GM18907 (cell line): ENCODE data around the gene LIX1.
"Not testable (repeated sequence)": the region's sequence is repeated elsewhere in the genome, so short reads cannot be mapped to it uniquely, and the experiment has no call there.

Source experiments
- ATAC-seq: cut with Tn5 transposase; IDR thresholded peaks from one replicate; pipeline ENCODE4 v1.9.1; 2021; ENCODE audit warnings: mild to moderate bottlenecking, moderate library complexity; ENCODE audit not compliant: unreplicated experiment

The LIX1 gene

DNA sequence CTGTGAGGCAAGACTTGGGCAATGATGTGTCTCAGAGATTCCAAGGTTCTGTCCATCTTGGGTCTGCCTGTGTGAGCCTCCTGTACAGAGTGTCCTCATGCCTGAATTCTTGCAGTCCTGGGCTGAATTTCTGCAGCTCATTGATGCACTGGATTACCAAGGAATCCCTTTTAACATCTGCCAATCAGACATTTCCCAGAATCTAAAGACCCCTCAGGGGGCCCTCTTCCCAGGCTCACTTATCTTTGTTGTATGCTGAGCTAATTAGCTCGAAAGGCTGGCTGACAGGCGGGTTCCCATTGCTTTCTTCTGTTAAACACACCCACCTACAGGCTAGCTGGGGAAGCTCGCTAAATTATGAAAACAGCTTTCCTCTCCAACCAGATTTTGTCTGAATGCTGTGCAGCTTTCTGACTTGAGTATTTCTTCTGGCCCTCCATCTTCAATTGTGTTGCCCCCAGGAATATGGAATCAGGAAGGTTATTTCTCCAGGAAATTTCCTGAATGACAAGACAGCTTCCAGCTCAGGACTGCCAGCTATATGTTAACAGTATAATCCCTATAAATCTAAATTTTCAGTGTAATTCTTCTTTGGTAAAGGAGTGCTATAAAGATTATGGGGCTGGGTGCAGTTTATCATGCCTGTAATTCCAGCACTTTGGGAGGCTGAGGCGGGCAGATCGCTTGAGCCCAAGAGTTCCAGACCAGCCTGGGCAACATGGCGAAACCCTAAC lies at the start of gene LIX1:
LIX1 (minus strand) TSS at position 91 of the 734 bp plus-strand sequence; CDS start at position 56, 35 bp downstream.
- peak; percentile 87 for ATAC-seq

DNA sequence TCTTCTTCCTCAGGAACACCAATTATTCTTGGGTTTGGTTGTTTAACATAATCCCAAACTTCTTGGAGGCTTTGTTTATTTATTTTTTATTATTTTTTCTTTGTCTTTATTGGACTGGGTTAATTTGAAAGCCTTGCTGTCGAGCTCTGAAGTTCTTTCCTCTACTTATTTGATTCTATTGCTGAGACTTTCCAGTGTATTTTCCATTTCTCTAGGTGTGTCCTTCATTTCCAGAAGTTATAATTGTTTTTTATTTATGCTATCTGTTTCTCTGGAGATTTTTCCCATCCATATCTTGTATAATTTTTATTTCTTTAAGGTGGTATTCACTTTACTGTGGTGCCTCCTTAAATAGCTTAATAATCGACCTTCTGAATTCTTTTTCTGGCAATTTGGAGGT lies 49.5 kb upstream of the LIX1 start:
- no peak for ATAC-seq

GRCh38 chr5:97189523-97189922 lies 47.1 kb upstream of the LIX1 start:
- ATAC-seq, result not testable (repeated sequence)

DNA sequence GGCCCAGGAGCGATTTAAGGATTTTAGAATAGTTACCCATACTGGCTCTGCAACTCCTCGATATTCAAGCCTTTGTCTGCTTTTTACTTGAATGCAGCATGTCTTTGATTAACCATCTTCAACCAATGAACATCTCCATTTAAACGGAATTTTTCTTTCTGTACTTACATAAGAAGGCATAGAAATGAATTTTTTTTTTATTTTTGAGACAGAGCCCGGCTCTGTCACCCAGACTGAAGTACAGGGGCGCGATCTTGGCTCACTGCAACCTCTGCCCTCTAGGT lies 41.5 kb upstream of the LIX1 start:
- ATAC-seq, result no peak

DNA sequence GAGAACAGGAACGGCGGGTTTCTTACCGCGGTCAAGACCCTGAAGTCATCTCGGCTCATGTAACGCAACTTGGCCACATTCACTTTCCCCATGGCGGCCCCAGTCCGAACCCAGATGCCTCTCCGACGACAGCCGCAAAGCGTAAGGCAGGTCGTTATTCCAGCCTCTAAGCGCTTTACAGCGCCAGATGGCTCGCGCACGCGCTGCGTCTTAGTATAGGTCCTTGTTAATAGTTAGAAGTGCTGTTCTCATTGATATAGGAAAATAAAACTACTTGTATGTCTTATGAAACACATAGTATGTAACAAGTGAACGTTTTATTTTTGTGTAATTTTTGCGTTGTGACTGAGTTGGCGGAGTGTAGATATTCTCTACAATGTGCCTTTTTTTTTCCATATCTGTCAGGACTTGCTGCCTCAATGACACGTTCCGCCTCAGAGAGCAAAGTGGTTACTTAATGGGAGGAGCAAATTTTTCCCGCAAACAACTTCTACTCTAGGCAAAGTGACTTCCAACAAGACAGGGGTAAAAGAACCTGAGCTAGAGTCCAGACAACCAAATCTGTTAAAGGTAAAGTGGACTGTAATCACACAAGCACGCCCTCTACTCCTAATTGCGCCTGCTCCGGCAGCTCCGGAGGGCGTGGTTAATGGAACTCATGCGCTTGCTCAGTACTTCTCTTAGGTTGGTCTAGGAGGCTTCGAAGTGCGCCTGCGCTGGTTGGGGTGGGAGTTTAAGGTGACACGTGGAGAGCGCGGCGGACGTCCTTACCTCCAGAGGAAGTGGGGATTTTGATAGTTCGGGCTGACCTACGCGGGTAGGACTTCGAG lies 40.9 kb upstream of the LIX1 start, which contains the start of gene RIOK2:
RIOK2 (minus strand) TSS at position 148 of the 830 bp plus-strand sequence; CDS start at position 92, 56 bp downstream.
- ATAC-seq, result peak; percentile 96

DNA sequence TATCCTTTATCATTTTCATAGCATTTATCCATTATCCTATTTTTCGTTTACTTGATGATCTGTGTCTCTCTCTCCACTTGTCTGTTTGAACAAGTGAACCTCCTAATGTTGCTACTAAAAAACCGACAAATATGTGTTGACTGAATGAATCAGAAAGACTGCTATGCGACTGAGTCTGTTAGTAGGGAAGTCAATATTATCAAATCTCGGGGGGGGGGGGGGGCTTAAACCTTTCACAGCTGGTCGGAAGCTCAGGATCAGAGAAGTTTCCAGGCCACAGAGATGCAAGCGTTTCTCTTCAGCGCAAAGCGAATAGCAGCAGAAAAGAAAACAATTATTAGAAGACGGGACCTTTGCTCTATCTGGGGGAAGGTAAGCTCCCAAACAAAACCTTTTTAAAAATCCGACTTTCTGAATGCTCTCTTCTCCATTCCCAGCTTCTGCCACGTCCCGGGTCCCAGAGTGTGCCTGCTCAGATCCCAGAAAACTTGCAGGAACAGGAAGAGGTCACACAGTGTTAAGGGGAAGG lies 40.2 kb upstream of the LIX1 start:
- no peak for ATAC-seq

DNA sequence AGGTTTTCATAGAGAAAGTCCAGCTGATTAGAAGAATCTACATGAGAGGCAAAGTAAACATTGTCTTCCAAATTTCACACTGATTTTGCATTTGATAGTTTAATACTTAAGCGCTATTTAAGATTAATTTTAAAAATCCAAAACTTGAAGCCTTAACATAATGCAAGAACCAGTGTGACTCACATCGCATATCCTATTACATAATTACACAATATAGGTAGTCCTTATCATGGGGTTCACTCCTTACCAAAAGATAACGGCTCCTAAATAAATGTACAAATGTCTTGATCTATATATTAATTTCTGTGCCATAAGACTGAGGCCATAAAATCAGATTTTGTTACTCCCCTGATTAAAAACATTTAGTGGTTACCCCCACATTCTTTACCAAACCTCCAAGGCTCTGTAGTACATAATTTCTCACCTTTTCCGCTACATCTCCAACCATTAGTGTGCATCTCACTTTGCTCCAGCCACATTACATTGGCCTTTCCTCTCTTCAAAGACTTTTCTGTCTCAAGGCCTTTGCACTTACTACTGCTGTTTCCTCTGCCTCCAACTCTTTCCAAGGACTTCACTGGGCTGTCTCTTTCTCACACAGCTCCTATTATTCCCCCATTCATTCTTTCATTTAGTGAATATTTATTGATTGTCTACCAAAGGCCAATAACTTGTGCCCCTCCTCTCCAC lies 39.6 kb upstream of the LIX1 start:
- ATAC-seq, result no peak

DNA sequence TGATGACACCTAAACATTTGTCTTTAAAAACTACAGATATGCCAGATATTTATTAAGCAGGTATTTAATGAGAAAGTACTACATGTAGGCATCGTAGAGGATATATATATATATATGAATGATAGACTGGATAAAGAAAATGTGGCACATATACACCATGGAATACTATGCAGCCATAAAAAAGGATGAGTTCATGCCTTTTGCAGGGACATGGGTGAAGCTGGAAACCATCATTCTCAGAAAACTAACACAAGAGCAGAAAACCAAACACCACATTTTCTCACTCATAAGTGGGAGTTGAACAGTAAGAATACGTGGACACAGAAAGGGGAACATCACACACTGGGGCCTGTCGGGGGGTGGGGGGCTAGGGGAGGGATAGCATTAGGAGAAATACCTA lies 37.0 kb upstream of the LIX1 start:
- ATAC-seq, result not testable (repeated sequence)

DNA sequence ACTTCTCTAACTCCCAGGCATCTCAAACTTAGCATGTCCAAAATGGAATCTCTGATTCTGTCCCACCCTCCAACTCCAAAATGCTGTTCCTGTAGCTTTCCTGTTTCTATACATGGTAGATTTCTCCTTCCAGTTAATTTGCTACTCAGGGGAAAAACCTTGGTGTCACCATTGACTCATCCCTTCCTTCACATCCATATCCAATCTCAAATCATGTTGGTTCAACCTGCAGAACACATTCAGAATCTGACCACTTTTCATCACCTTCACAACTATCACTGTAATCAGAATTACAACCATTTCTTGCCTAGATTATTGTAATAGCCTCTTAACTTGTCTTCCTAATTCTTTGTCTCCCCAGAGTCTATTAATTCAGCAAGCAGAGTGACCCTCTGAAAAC lies 29.8 kb upstream of the LIX1 start:
- no peak for ATAC-seq

DNA sequence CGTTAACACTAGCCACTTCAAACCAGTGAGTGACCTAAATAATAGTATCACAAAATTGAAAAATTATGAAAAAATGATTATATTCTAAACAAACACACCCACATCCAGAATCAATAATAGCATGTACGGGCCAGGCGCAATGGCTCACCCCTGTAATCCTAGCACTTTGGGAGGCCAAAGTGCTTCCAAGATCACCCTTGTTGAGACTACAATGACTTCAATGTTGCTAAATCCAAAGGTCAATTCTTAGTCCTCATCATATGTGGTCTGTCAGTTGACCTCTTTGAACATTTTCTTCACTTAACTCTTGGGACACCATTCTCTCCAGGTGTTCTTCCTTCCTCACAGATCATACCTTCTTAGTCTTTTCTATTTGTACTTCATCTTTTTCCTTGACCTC lies 29.3 kb upstream of the LIX1 start:
- ATAC-seq, result no peak

DNA sequence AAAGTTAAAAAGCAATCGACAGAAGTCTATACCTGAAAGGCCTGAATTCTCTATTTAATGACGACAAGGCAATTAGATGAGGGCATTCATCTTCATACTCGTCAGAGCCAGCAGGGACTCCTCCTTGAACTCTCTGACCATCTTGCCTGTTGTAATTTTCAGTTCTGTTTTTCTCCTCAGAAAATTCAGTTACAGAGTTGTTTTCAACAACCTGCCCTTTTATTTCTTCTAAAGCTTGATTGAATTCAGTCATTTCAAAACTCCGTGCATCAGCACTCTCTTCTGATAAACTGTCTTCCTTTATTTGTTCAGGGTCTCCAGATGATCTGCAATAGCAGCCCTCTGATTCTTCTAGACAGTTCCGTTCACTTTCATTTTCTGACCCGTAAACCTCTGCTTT lies 25.0 kb upstream of the LIX1 start:
- peak; percentile 63 for ATAC-seq

DNA sequence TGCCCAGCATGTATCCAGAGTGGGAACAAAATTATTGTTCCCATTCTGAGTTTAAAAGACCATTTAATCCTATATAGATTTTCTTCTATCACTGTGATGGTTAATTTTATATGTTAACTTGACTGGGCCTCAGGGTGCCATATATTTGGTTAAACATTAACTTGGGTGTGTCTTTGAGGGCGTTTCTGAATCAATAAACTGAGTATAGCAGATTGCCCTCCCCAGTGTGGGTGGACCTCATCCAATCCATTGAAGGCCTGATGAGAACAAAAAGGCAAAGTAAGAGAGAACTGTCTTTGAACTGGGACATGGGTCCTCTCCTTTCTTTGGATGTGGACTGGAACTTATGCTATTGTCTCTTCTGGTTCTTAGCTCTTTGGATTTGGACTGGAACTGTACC lies 23.3 kb upstream of the LIX1 start:
- no peak for ATAC-seq

GRCh38 chr5:97164846-97165245 lies 22.4 kb upstream of the LIX1 start:
- ATAC-seq, result no peak

GRCh38 chr5:97163790-97164285 lies 21.4 kb upstream of the LIX1 start:
- no peak for ATAC-seq

DNA sequence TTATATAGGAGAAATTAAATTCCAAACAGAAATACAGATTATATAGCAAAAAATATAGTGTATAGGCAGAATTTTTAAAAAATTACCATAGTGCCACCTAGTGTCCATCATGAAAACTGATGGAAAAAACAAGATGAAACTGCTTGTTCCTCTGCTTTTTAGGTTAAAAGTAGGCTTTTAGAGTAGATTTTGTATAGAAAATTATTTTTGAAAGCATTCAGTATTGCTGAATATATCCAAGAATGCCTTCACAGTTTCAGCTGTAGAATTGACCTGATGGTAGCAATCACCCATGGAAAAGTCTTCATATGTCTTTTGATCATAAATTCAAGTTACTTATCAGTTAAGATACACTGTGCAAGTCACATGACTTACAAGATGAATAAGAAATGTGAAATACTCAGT lies 21.0 kb upstream of the LIX1 start:
- ATAC-seq, result no peak

DNA sequence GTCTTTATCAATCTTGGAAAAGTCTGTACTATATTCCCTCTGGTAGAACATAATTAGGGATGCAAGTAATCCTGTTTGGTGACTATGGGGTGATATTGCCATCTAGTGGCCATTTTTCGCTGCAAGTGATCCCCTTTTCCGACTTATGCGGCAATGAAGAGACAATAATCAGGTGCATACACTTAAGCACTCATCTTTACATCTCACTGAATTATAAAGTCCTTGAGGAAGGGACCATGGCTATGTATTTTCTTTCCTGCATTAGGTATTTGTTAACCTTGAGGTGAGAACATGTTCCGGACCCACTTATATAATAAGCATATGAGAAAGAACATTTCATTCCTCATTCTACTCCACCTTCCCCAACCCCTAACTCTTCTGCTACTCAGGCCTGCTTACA lies 19.6 kb upstream of the LIX1 start:
- peak; percentile 55 for ATAC-seq

GRCh38 chr5:97157689-97158088 lies 15.3 kb upstream of the LIX1 start:
- ATAC-seq, result no peak

- ATAC-seq, result no peak
These were observed 9.0 kb upstream of the LIX1 start for GRCh38 chr5:97151370-97151769.

GRCh38 chr5:97150401-97150800 lies 8.0 kb upstream of the LIX1 start:
- no peak for ATAC-seq

DNA sequence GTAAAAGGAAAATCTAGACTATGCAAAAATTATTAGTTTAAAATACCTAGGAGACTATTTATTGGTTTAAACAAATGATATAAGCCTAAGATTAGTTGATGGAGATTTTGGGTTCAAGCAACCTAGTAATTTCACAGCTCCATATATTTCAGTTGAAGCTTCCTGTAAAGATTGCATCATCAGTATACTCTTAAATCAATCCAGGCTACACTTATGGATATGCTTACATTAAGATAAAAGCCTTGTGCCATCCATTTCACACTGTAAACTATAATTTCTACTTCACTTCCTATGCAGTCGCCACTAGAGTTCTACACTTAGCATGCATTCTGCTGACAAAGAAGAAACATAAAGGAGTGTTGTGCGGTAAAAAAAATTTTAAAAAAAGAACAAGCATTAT lies 7.3 kb upstream of the LIX1 start:
- ATAC-seq, result no peak

DNA sequence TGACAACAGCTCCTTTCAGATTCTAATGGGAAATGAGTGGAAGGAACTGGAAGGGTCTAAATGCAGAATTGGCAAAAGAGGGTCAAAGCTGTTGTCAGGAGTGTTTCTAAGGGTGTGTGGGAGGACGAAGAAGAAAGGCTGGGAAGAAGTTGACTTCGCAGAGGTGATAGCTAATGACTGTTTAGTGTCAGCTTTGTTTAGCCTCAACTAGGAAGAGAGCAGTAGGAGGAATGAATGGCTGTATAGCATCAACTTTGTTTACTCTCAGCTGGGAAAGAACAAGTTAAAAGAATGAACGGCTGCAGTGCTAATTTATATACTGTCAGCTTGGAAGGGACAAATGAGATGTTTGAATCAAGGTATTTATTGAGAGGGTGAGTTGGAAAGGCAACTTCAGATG lies 5.9 kb upstream of the LIX1 start:
- no peak for ATAC-seq
